Stimulated activated CD8-positive, alpha-beta memory T cell treated with anti-CD3 and anti-CD28 coated beads, Interleukin-12 subunit alpha, Interleukin-12 subunit beta, amount 100 ng/mL, for 24 hours (primary cell): Measurements from ENCODE around the gene CDYL.

ENCODE experiments used
- DNase-seq: peaks from one replicate; pipeline ENCODE4 v3.0.0-alpha.2; 2020; ENCODE audit errors: extremely low read depth

CDYL gene

GRCh38 chr6:4774715-4775493 lies 1.3 kb upstream of the CDYL start:
- no peak for DNase-seq

DNA sequence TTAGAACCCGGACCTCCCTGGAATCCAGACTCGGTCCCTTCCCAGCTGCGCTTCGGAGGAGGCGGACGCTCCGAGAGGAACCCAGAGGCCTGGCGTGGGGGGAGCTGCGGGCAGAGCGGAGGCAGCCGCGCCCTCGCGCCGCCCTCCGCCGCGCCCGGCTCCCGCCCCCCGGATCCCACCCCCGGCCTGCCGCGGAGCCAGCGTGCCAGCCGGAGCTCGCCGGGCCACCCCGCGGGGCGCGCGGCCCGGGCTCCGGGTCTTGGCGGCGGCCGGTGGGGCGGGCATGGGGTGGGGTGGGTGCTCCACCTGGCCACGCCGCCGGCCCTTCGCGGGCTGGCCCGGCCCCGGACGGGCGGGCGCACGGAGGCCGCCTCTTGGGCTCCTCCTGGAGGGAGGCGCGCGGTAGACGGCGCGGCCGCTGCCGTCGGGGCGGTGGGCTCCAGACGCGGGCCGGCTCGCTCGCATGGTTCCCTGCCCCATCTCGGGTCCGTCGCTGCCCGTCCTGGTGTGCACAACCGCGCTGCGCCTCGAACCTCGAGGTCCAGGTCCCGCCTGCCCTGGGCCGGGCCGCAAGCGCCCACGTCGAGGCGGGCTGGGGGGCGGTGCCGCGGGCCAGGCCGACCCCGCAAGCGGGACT lies 592 bp upstream of the CDYL start:
- DNase-seq: peak; percentile 23

GRCh38 chr6:4776493-4777393 lies 539 bp downstream of the CDYL start:
- peak; percentile 19 for DNase-seq

DNA sequence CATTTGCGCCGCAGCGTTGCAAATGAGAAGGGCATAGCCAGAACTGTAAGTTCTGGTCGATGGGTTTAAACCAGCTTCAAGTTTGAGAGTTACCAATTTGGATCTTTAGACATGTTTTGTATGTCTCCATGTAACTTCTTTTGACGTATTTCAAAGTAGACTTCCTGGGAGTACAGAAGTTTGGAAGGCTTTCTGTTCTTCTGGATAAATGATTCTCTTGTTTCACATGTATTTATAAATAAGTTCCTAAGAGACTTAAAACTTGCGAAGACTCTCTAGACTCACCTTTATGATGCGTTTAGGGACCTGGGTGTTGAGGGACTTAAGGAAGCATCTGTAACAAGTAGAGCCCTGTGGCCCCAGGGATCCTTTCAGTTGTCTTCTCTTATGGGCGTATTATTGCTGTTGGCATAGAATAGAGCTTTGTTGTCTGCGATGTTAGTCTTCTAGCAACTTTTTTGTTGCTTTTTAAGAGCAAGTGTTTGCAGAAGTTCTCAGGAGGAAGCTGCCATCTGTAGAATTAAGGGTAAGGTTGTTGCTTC lies 1.3 kb downstream of the CDYL start:
- no peak for DNase-seq

DNA sequence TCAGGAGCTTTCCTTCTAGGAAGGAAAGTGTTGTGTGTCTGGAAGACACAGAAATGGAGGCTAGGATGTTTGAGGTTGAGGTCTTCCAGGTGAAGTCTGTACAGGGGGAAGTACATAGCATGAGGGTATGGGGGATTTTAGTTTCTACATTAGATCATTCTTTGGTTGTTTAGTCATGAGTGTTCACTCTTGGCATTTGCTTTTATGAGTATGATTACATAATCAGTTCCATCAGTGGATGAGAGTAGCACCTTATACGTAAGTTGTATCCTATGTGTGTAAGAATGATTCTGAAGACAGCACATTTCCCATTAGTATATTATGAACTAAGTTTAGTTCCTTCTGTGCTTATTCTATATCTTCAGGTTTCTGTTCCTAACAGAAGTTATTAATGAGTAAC lies 1.9 kb downstream of the CDYL start:
- DNase-seq: no peak

GRCh38 chr6:4780360-4780812 lies 4.2 kb downstream of the CDYL start:
- no peak for DNase-seq

DNA sequence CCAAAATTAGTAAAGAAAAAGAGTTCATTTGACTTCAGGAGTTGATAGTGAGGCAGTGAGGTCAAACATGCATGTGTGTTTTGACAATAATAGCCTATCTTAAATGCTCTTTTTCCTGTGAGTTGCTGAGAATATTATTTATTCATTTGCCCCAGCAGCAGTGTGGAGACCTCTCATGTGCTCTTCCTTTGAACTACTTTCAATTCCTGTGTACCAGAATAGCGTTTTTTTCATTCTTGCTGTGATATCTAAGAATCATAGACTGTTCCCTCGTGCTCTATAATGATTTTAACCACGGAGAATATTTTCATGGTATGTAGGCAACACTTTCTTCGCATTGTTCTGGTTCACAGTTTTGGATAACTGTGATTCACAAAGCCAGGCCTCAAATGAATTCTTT lies 5.2 kb downstream of the CDYL start:
- DNase-seq: no peak

DNA sequence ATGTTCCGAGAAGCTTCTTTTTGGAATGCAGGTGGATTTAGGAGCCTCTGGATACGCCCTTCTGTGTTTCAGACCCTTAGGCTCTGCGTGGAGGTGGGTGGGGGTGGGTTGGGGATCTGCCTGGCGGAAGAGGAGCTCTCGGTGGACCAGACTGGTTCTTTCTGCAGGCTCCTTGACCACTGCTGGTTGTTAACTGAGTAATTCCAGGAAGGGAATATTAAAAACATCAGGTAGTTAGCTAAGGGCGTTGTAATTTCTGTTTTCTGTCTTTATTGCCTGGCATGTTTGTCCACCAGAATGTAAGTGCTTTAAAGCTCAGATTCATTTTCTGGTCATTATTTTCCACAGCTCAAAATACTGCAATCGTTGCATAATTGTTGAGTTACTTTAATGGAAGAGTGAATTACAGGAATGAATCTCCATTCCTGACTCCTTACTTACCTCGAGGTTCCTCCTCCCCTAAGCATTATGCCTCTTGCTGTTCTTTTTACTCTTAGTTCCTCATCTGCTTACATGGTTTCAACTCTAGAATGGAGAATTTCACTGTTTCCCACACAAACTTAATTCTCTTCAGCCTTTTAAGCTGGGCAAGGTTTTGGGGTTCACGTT lies 5.9 kb downstream of the CDYL start:
- no peak for DNase-seq

GRCh38 chr6:4786996-4787395 lies 10.8 kb downstream of the CDYL start:
- DNase-seq: no peak

DNA sequence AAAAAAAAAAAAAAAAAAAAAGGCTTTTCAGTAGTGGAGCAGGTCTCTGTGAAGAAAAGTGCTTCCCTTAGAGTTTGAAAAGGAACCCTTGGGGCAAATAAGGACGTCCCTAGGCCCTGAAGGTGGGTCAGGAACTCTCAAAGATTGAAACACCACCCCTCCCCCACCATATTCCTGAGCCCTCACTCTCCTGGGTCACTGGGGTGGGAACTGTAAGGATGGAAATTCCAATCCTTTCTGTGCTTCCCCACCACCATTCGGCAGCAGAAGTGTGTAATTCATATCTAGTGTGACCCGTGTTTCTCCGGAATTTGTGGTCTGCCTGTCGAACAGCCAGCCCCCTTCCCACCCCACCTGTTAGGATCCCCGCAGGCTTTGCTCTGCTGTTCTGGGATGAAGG lies 12.3 kb downstream of the CDYL start:
- DNase-seq: no peak

GRCh38 chr6:4788953-4789584 lies 12.9 kb downstream of the CDYL start:
- no peak for DNase-seq

GRCh38 chr6:4790158-4790899 lies 14.1 kb downstream of the CDYL start:
- DNase-seq: no peak

DNA sequence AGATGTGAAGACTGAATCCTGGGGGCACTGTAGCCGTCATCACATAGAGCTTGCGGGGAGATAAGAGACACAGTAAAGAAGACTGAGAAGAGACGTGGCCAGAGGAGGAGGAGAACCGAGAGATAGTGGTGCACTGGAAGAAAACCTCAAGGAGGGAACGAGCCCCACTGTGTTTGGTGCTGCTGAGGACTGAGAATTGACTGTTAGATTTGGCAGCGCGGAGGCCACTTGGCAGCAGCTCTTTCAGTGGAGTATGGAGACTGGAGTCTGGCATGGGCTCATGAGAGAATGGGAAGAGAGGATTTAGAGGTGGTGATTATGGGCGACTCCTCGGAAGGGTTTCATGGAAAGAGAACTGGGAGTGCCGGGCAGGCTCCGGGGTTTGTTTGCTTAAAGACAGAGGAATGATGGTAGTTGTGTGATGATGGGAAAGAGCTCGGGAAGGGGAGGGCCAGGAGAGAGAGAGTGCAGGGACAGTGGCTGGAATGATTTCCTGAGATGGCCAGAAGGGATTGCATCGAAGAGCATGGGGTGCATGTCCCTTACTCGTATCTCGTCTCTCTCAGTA lies 18.0 kb downstream of the CDYL start:
- DNase-seq: no peak

DNA sequence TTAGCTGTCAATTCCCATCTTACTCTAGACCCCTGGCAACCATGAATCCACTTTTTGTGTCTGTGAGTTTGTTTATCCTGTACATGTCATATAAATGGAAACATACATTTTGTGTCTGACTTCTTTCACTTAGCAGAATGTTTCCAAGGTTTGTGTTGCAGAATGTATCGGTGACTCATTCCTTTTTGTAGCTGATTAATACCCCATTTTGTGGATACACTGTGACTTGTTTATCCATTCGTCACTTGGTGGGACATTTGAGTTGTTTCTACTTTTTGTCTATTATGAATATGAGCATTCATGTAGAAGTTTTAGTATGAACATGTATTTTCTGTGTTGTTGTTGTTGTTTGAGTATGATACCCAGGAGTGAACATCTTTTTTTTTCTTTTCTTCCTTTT lies 21.4 kb downstream of the CDYL start:
- no peak for DNase-seq

DNA sequence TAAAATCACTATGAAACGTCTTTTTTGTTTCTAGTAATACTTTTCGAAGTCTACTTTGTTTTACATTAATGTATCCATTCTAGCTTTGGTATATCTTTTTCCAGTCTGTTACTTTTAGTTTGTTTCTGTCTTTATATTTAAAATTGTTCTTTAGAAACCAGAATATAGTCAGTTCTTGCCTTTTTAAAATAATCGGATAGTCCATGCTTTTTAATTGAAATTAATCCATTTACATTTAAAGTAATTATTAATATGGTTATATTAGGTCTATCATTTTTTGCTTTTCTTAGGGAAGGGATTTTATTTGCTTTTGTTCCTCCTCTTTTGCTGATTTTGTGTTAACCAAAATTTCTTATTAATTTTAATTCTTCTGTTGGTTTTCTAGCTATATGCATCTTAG lies 23.7 kb downstream of the CDYL start:
- DNase-seq: no peak

GRCh38 chr6:4800662-4801061 lies 24.5 kb downstream of the CDYL start:
- no peak for DNase-seq

GRCh38 chr6:4801491-4802110 lies 25.4 kb downstream of the CDYL start:
- DNase-seq: no peak

GRCh38 chr6:4802312-4802935 lies 26.2 kb downstream of the CDYL start:
- DNase-seq: no peak

GRCh38 chr6:4803343-4803744 lies 27.1 kb downstream of the CDYL start:
- no peak for DNase-seq
